SK-N-SH treated with all-trans-retinoic acid at 6 μM for 48 hours (cell line): Measurements from ENCODE around the gene SNAPIN.

Experiments
- ARNTL ChIP-seq: fragments of 450-650 bp; formaldehyde crosslinking; IDR thresholded peaks from 2 replicates; pipeline ENCODE4 v1.5.0; 2020; ENCODE audit warnings: low read depth, mild to moderate bottlenecking, moderate library complexity, borderline replicate concordance
- CREB5 ChIP-seq: fragments of 250-450 bp; sonication (Bioruptor Pico); IDR thresholded peaks from 2 replicates; pipeline ENCODE4 v1.5.1; 2020; ENCODE audit warnings: low read depth, mild to moderate bottlenecking, moderate library complexity
- CSRNP3 ChIP-seq: fragments of 250-450 bp; sonication (Bioruptor Pico); IDR thresholded peaks from 2 replicates; pipeline ENCODE4 v1.5.1; 2021; ENCODE audit warnings: mild to moderate bottlenecking, moderate library complexity
- ISL1 ChIP-seq: fragments of 250-450 bp; sonication (Bioruptor Pico); IDR thresholded peaks from 2 replicates; pipeline ENCODE4 v2.1.2; 2022; ENCODE audit warnings: mild to moderate bottlenecking, moderate library complexity
- RARB ChIP-seq: fragments of 250-450 bp; sonication (Bioruptor Pico); IDR thresholded peaks from 2 replicates; pipeline ENCODE4 v1.8.0; 2021; ENCODE audit warnings: mild to moderate bottlenecking, moderate library complexity
- TCF4 ChIP-seq: fragments of 250-450 bp; sonication (Bioruptor Pico); IDR thresholded peaks from 2 replicates; pipeline ENCODE4 v1.8.0; 2021; ENCODE audit warnings: mild to moderate bottlenecking, moderate library complexity, borderline replicate concordance
- TSHZ2 ChIP-seq: fragments of 250-450 bp; sonication (Bioruptor Pico); IDR thresholded peaks from 2 replicates; pipeline ENCODE4 v1.5.0; 2020; ENCODE audit warnings: mild to moderate bottlenecking, moderate library complexity
- ZC3H10 ChIP-seq: fragments of 250-450 bp; sonication (Bioruptor Pico); IDR thresholded peaks from 2 replicates; pipeline ENCODE4 v1.5.1; 2021; ENCODE audit warnings: mild to moderate bottlenecking, moderate library complexity
- ZFP3 ChIP-seq: fragments of 250-450 bp; sonication (Bioruptor Pico); IDR thresholded peaks from 2 replicates; pipeline ENCODE4 v1.5.0; 2020; ENCODE audit warnings: mild to moderate bottlenecking, moderate library complexity
- ZFP30 ChIP-seq: fragments of 450-650 bp; formaldehyde crosslinking; IDR thresholded peaks from 2 replicates; pipeline ENCODE4 v1.5.0; 2022; ENCODE audit warnings: mild to moderate bottlenecking, moderate library complexity
- ZNF565 ChIP-seq: fragments of 450-650 bp; formaldehyde crosslinking; conservative IDR thresholded peaks from 2 replicates; pipeline ENCODE4 v1.5.0; 2020; ENCODE audit warnings: low read depth, mild to moderate bottlenecking, moderate library complexity
- ZNF8 ChIP-seq: fragments of 450-650 bp; formaldehyde crosslinking; IDR thresholded peaks from 2 replicates; pipeline ENCODE4 v1.5.0; 2020; ENCODE audit warnings: mild to moderate bottlenecking, moderate library complexity
- TF ChIP-seq, protein P1 (sequence below): fragments of 250-450 bp; sonication (Bioruptor Pico); IDR thresholded peaks from 2 replicates; pipeline ENCODE4 v1.8.0; 2020; ENCODE audit warnings: mild to moderate bottlenecking, moderate library complexity, borderline replicate concordance

- no peak for TF ChIP-seq ZNF8 (CRISPR knock-in tag)
- TF ChIP-seq, protein P1, sequence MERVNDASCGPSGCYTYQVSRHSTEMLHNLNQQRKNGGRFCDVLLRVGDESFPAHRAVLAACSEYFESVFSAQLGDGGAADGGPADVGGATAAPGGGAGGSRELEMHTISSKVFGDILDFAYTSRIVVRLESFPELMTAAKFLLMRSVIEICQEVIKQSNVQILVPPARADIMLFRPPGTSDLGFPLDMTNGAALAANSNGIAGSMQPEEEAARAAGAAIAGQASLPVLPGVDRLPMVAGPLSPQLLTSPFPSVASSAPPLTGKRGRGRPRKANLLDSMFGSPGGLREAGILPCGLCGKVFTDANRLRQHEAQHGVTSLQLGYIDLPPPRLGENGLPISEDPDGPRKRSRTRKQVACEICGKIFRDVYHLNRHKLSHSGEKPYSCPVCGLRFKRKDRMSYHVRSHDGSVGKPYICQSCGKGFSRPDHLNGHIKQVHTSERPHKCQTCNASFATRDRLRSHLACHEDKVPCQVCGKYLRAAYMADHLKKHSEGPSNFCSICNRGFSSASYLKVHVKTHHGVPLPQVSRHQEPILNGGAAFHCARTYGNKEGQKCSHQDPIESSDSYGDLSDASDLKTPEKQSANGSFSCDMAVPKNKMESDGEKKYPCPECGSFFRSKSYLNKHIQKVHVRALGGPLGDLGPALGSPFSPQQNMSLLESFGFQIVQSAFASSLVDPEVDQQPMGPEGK (CRISPR knock-in tag): no peak
- no peak for TF ChIP-seq TSHZ2 (CRISPR knock-in tag)
- no peak for TF ChIP-seq ZNF565 (CRISPR knock-in tag)
- TF ChIP-seq ZFP30: no peak
- no peak for TF ChIP-seq CSRNP3 (CRISPR knock-in tag)
- TF ChIP-seq RARB (CRISPR knock-in tag): no peak
- TF ChIP-seq ISL1 (CRISPR knock-in tag): no peak
- no peak for TF ChIP-seq ZC3H10
- no peak for TF ChIP-seq CREB5 (CRISPR knock-in tag)
- TF ChIP-seq ARNTL (CRISPR knock-in tag): no peak
- no peak for TF ChIP-seq ZFP3 (CRISPR knock-in tag)
- no peak for TF ChIP-seq TCF4 (CRISPR knock-in tag)
Measured at GRCh38 chr1:153667439-153667838, 8.9 kb downstream of the SNAPIN start.
